Uterus (tissue), 2 donors: ENCODE data around the gene WDFY4.

Source experiments
- POLR2A ChIP-seq, 2 donors: fragments of 450-650 bp; IDR thresholded peaks; one replicate each; pipeline ENCODE4 v1.6.1; 2016; ENCODE audit warnings: antibody characterized with exemption in 2 of 2, mild to moderate bottlenecking in 1 of 2, moderate library complexity in 1 of 2
- TF ChIP-seq, protein P1 (sequence below), 4 experiments: fragments of 200-600 bp in 2 of 4; fragments of 450-650 bp in 2 of 4; sonication (generic) in 2 of 4; IDR thresholded peaks; one replicate each; pipeline ENCODE4 v1.5.1; 2016 to 2019; ENCODE audit warnings: antibody characterized with exemption in 4 of 4, mild to moderate bottlenecking in 2 of 4, moderate library complexity in 1 of 4

DNA sequence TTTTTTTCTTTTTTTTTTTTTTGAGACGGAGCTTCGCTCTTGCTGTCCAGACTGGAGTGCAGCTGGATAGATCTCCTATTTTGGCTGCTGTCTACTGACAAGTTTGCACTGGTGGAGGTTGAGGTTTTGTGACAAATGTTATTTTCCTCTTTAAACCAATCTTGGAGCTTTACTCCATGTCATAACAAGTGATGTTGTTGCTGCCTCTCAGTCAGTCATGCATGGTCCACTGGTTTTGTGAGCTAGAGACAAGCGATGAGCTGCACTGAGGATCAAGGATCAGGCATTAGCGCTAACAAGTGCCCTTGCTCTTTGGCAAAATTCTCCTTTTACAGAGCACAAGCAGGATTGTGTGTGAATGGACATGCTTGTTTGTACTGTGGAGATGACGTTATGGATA lies 805 bp upstream of the WDFY4 start:
- TF ChIP-seq POLR2A (IDR thresholded peaks at IDR 0.05) = no peak
- TF ChIP-seq, protein P1, sequence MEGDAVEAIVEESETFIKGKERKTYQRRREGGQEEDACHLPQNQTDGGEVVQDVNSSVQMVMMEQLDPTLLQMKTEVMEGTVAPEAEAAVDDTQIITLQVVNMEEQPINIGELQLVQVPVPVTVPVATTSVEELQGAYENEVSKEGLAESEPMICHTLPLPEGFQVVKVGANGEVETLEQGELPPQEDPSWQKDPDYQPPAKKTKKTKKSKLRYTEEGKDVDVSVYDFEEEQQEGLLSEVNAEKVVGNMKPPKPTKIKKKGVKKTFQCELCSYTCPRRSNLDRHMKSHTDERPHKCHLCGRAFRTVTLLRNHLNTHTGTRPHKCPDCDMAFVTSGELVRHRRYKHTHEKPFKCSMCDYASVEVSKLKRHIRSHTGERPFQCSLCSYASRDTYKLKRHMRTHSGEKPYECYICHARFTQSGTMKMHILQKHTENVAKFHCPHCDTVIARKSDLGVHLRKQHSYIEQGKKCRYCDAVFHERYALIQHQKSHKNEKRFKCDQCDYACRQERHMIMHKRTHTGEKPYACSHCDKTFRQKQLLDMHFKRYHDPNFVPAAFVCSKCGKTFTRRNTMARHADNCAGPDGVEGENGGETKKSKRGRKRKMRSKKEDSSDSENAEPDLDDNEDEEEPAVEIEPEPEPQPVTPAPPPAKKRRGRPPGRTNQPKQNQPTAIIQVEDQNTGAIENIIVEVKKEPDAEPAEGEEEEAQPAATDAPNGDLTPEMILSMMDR (IDR thresholded peaks at IDR 0.05) = no peak
